SJCRH30 (cell line): ENCODE measurements around the gene STK11IP. TPM values are rescaled to one million over a fixed set of nuclear protein-coding genes. Genes with fewer than 3 reads are reported as not detected.
A peak's percentile ranks its signal among the peaks of the same experiment; 100 is the strongest.

Experiments used
- DNase-seq, 2 experiments: peaks; one replicate each; pipeline ENCODE4 v3.0.0-alpha.2; 2015 to 2020
- H3K27ac ChIP-seq: fragments of 250-450 bp; sonication (Bioruptor Pico); 2 replicates; pipeline ENCODE4 v1.5.1; 2020; ENCODE audit warnings: mild to moderate bottlenecking, moderate library complexity
- H3K27me3 ChIP-seq: fragments of 250-450 bp; sonication (Bioruptor Pico); 2 replicates; pipeline ENCODE4 v1.5.1; 2020; ENCODE audit warnings: mild to moderate bottlenecking, moderate library complexity
- H3K36me3 ChIP-seq: fragments of 250-450 bp; sonication (Bioruptor Pico); 2 replicates; pipeline ENCODE4 v1.5.1; 2020; ENCODE audit warnings: mild to moderate bottlenecking, moderate library complexity
- H3K4me1 ChIP-seq: fragments of 250-450 bp; sonication (Bioruptor Pico); 2 replicates; pipeline ENCODE4 v1.5.1; 2020; ENCODE audit warnings: mild to moderate bottlenecking, moderate library complexity
- H3K4me3 ChIP-seq: fragments of 250-450 bp; sonication (Bioruptor Pico); 2 replicates; pipeline ENCODE4 v1.5.1; 2020; ENCODE audit warnings: mild to moderate bottlenecking, moderate library complexity
- H3K9me3 ChIP-seq: fragments of 250-450 bp; sonication (Bioruptor Pico); replicated peaks from 2 replicates; pipeline ENCODE4 v1.5.1; 2020; ENCODE audit warnings: mild to moderate bottlenecking, moderate library complexity
- total RNA-seq: library from RNA; depleted of rRNA; stranded (reverse); fragments of >200 nt; shearing (Covaris generic); gene quantifications from 2 replicates; pipeline ENCODE4 v1.2.3, GENCODE V29; 2014

STK11IP gene
- total RNA-seq, 1 experiment from 2014 or later = 20.2 TPM

DNA sequence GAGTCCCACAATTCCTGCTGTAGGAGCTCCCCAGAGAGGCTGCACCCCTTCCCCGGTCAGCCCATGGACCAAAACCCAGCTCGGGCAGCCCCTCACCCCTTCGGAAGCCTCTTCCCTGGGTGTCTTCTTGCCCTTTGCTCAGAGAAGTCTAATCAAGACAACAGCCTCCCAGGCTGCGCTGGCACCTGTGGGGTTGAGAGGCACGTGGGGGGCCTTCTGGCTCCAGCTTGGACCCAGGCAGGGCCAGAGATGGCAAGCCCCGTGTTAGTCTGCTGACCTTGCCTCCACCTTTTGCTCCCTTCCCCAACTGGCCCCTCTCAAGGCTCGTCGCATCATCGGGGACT is 40.2 kb downstream of the STK11IP start:
- Histone ChIP-seq H3K27ac (no peak overlapping the region), H3K27me3 (no peaks in the 10 kb centered on the region), H3K9me3 (no peaks in the 10 kb centered on the region), H3K4me1 (no peaks in the 10 kb centered on the region; the same call in 1 of the 2 replicates), H3K4me3 (no peak overlapping the region), H3K36me3 (no peaks in the 10 kb centered on the region)
- no peak for DNase-seq

DNA sequence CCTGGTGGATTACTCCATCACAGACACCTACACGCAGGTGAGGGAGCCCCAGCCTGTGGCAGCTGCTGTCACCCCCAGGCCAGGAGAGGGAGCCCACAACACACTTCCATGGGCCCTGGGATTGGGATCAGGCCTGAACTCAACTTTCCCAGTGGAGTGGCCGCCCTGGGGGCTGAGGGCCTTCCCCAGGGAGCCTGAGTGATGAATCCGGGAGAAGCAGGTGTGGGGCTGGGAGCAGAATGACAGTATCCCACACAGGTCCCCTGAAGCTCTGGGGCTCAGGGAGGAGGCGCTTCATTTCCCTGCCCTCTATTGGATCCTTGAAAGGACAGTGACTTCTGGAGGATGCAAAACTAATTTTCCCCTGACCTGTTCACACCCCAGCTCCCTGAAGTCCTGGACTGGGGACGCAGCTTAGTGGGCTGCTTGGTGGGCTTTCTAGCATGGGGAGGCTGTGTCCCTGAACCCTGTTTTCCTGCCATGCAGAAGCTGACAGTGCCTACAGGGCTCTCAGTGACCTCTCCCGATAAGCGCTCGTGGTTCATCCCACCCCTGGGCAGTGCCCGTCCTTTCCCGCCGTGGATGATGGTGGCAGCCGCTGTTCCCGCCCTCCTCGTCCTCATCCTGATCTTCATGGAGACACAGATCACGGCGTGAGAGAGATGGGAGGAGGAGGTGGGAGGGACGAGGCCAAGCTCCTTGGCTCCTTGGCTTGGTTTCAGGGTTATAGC is 40.7 kb downstream of the STK11IP start:
- H3K4me3 ChIP-seq = no peak overlapping the region
- H3K9me3 ChIP-seq = no peaks in the 10 kb centered on the region
- H3K4me1 ChIP-seq = no peaks in the 10 kb centered on the region; the same call in 1 of the 2 replicates
- H3K27ac ChIP-seq = no peak overlapping the region
- H3K27me3 ChIP-seq = no peaks in the 10 kb centered on the region
- DNase-seq = peak in 1 of 2 experiments; percentile 24
- no peaks in the 10 kb centered on the region for H3K36me3 ChIP-seq

DNA sequence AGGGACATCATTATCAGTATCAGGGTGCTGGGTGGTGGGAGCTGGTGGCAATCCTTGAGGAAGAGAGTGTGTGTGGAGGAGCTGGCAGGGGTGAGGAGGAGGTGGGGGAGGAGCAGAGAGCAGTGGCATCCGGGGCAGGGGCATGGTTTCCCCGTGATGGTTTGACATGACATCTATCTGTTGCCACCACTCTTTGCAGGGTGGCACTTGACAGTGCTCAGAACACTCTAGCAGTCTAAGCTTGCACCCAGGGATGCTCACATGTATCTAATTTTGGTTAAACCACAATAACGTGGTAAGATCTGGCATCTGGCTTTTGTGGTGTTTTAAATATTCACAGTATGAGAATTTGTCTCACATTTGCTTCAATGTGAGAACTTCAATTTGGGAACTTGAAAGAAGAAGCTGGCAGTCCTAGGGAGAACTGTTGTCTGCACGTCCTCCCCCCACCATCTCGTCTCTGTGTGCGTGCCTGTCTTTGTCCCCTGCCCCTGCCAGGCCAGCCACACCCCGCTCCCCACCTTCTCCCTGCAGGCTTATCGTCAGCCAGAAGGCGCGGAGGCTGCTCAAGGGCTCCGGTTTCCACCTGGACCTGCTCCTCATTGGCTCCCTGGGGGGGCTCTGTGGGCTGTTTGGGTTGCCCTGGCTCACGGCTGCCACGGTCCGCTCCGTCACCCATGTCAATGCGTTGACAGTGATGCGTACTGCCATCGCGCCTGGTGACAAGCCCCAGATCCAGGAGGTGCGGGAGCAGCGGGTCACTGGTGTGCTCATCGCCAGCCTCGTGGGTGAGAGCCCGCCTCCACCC is 41.5 kb downstream of the STK11IP start:
- no peak overlapping the region for H3K4me3 ChIP-seq
- no peaks in the 10 kb centered on the region for H3K36me3 ChIP-seq
- DNase-seq = no peak
- no peaks in the 10 kb centered on the region for H3K27me3 ChIP-seq
- no peaks in the 10 kb centered on the region; the same call in 1 of the 2 replicates for H3K4me1 ChIP-seq
- no peaks in the 10 kb centered on the region for H3K9me3 ChIP-seq
- no peak overlapping the region for H3K27ac ChIP-seq

DNA sequence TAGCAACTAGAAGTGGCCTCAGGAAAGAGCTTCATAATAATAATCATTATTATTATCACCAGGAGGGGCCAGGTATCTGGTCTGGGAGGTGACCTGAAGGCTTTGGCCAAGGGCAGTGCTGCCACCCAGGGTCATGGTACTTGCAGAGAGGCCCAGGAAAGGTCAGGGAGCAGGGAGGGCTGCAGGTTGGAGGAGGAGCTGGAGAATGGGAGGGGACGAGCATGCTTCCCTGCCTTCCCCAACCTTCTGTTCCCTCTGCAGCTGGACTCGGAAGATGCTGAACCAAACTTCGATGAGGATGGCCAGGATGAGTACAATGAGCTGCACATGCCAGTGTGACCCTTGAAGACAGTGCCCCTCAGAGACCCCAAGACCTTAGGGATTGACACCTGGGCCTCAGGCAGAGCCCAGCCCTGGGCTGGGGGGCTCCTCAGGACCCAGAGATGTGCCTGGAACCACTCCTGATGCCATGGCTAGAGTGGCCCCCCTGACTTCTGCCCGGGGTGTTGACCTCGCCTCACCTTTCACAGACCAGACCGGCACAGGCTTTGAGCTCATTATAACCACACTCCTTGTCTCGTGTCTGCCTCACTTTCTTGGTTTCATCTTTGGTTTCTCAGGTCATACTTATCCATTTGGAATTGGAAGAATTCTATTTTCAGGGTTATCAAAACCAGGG is 43.9 kb downstream of the STK11IP start:
- H3K4me1 ChIP-seq = peaks cover 10% of the 10 kb centered on the region
- no peak overlapping the region for H3K4me3 ChIP-seq
- H3K9me3 ChIP-seq = no peaks in the 10 kb centered on the region
- H3K36me3 ChIP-seq = no peaks in the 10 kb centered on the region
- H3K27ac ChIP-seq = no peak overlapping the region
- H3K27me3 ChIP-seq = no peaks in the 10 kb centered on the region
- DNase-seq = no peak

DNA sequence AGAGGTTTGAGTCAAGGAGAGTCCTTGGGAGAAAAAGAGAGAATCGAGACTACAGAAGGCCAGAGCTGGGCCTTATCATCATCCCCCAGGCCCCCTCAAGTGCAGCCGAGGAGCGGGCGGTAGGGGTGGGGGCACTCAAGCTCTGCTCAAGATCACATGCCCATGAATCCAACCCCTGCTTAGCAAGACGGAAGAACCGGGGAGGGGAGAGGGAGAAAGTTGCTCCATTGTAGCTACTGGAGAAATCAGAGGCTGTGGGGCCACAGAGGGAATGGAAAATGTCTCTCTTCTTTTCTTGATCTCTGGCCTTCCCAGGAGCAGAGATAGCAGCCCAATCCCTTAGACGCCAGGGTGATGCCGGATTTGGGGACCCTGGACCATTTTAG is 44.4 kb downstream of the STK11IP start:
- Histone ChIP-seq H3K27me3 (no peaks in the 10 kb centered on the region), H3K4me1 (peaks cover 10% of the 10 kb centered on the region), H3K36me3 (no peaks in the 10 kb centered on the region), H3K4me3 (no peak overlapping the region), H3K27ac (no peak overlapping the region), H3K9me3 (no peaks in the 10 kb centered on the region)
- DNase-seq = peak in 1 of 2 experiments; percentile 25

DNA sequence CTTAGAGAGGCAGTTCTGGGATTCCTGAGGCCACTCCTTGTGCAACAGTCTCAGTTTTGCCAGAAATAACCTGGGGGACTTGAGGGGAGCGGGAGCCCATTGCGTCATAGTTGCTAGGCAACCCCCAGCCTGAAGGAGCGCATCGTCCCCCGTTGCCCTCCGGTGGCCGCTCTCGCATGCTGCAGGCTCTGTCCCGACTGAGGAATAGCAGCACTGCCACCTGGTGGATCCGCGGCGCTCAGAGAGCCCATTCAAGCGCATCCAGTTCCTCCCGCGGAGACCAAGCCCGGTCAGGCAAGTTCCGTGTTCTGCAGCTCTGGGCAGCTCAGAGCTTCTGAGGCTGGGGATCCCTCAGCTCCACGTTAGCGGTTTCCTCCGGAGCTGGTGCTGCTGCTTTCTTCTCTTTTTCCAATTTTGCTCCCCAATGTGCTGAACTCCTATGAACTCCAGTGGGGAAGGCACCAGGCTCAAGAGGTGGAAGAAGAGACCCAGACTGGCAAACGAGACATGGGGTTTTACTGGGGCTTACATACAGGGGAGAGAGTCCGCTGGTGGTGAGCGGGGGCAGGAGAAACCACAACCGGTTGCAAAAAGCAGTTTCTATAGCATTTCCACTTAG is 44.9 kb downstream of the STK11IP start:
- Histone ChIP-seq H3K4me3 (no peak overlapping the region), H3K9me3 (no peaks in the 10 kb centered on the region), H3K27me3 (no peaks in the 10 kb centered on the region), H3K4me1 (peaks cover 10% of the 10 kb centered on the region), H3K36me3 (no peaks in the 10 kb centered on the region), H3K27ac (no peak overlapping the region)
- peak; percentile 93 to 95 for DNase-seq

DNA sequence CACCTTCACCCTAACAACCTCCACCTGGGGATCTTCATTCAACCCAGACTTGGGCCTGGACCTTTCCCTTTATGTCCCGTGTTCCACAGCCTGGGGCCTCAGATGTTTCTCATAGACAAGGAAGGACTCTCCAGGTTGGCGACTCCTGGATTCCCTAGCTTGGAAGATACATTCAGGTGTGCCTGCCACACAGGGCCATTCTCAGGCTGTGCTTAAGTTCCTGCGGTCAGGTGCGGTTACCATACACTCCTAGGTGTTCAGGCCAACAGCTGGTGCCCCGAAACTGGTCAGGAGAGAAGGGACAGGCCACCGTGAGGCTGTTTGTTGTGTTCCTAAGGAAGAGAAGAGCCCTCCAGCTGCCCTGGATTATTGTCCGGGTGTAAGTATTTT is 45.4 kb downstream of the STK11IP start:
- Histone ChIP-seq H3K9me3 (no peaks in the 10 kb centered on the region), H3K4me1 (peaks cover 10% of the 10 kb centered on the region), H3K27me3 (no peaks in the 10 kb centered on the region), H3K36me3 (no peaks in the 10 kb centered on the region), H3K4me3 (no peak overlapping the region), H3K27ac (no peak overlapping the region)
- no peak for DNase-seq

DNA sequence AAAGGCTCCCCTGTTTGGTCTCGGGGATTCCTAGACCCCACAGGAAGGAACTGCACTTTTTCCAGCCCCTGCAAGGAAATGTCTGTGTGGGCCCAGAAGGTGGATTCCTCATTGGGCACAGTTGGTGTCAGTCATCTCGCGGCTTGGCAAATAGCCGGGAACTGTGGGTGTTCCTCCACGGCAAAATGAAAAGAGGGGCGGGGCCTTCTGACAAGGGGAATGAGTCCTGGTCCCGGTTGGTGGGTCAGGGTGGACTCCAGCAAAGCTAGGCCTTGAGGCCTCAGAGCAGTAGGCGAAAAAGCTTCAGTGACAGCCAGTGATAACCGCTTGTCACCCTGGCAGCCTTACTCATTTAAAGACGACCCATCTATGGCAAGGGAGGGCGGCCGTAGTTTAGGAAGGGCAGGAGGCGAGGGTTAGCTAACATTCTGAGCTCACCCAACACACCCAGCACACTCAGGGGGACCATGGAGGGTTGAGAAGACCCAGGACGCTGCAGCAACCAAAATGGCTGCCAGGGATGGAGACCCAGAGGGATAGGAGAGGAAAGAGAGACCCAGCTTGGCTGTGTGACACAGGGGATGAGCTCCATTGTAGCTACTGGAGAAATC is 46.2 kb downstream of the STK11IP start:
- Histone ChIP-seq H3K27ac (no peak overlapping the region), H3K4me1 (peaks cover 10% of the 10 kb centered on the region), H3K9me3 (no peaks in the 10 kb centered on the region), H3K27me3 (no peaks in the 10 kb centered on the region), H3K4me3 (no peak overlapping the region), H3K36me3 (no peaks in the 10 kb centered on the region)
- no peak for DNase-seq

DNA sequence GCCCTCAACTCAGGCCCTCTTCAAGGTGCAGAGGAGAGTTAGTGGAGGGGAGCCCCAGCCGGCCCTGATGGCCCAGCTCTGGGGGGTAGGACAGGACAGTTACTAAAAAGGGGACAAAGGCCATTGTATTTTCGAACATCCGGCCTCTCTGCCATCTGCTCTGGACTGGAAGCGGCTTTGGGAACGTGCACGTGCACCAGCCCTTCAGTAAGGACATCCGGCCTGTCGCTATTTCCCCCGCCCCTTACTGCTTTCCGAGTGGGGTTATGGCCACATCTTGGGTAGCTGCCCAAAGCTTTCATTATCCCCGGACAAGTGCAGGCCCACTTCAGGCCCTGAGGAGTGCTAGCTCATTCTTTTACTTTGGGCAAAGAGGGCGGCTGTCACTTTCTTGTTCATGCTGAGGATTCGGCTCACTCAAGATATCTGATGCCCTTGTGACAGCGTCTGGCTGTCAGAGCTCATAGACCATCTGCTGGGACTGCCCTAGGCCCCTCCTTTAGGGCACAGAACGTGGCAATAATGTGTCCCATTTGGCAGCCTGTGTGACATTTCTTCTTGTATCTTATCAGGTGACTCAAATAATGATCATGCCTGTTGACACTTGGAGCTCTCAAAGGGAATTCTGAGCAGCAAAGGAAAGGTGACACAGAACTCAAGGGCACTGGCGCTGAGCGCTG is 47.3 kb downstream of the STK11IP start:
- H3K9me3 ChIP-seq = no peaks in the 10 kb centered on the region
- H3K36me3 ChIP-seq = no peaks in the 10 kb centered on the region
- no peak overlapping the region for H3K27ac ChIP-seq
- peak; percentile 45 to 58 for DNase-seq
- H3K4me3 ChIP-seq = no peak overlapping the region
- no peaks in the 10 kb centered on the region; the same call in 1 of the 2 replicates for H3K27me3 ChIP-seq
- H3K4me1 ChIP-seq = peaks cover 10% of the 10 kb centered on the region

DNA sequence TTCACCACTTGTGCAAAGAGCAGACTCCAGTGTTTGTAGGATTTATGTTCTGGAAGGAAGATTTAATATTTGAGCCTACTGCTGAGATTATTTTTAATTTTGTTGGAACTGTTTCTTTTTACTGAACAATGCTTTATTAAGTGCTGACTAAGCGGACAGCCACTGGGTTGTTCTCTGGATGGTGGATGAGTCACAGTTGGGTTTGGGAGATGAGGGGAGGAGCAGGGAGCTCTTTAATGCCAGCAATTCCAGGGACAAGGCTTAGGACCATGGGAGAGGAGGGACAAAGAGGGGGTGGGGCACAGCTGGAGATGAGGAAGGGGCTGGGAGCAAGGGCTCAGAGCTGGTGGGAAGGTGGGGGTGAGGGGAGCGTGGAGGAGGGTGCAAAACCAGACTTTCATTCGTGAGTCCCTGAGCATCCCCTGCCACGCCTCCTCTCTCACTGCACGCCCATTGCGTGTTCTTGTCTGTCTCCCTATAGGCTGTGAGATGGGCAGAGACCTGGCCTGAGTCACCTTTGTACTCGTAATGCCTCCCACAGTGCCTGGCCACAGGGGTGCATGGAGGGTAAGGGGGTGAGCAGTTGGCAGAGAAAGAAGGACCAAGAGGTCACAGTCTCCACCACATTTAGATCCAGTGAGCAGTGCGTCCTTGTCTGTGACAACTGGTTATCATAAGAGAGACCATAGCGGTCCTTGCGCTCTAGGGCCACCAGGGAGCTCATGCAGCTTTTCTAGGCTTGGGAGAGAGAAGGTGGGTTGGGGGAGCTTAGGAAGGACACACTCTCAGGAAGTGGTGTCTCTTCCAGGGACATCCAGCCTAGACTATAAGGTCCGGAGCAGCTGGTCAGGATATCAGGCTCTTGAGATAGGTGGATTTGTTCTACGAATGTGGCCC is 48.2 kb downstream of the STK11IP start:
- DNase-seq = peak in 1 of 2 experiments; percentile 32
- peaks cover 10% of the 10 kb centered on the region for H3K4me1 ChIP-seq
- no peak overlapping the region for H3K4me3 ChIP-seq
- no peak overlapping the region for H3K27ac ChIP-seq
- no peaks in the 10 kb centered on the region for H3K9me3 ChIP-seq
- H3K27me3 ChIP-seq = no peaks in the 10 kb centered on the region; the same call in 1 of the 2 replicates
- no peaks in the 10 kb centered on the region for H3K36me3 ChIP-seq

DNA sequence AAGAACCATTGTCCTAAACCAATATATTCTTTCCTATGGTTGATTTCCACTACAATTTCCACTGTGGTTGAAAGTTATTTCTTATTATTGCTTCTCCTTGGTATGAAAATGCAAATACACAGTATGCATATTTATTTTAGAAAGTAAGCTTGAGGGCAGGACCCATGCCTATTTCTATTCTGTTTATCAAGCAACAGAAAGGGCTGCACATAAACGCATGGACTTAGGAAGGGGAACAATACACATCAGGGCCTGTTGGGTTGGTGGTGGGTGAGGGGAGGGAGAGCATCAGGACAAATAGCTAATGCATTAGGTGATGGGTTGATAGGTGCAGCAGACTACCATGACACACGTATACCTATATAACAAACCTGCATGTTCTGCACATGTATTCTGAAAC is 50.5 kb downstream of the STK11IP start:
- H3K27me3 ChIP-seq = no peaks in the 10 kb centered on the region; the same call in 1 of the 2 replicates
- no peak for DNase-seq
- no peak overlapping the region for H3K27ac ChIP-seq
- H3K4me1 ChIP-seq = peaks cover 10% of the 10 kb centered on the region
- H3K36me3 ChIP-seq = no peaks in the 10 kb centered on the region
- no peaks in the 10 kb centered on the region for H3K9me3 ChIP-seq
- H3K4me3 ChIP-seq = no peak overlapping the region

DNA sequence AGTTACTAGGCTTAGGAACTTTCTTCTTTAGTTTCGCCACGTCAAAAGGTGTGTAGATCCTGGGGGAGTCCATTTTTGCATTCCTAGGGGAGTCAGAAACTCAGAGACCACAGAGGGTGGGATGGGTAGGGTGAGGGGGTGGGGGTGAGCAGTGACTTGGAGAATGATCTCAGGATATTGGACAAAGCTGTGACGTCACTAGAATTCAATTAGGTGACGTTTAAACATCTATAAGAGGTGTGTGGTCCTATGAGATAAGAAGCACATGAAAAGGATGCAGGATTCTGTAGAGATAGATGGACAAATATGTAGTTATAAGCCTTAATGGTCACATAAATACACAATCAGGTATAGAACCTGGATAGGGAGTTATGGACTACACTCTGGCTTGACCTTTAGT is 51.3 kb downstream of the STK11IP start:
- Histone ChIP-seq H3K36me3 (no peaks in the 10 kb centered on the region), H3K27me3 (no peaks in the 10 kb centered on the region; the same call in 1 of the 2 replicates)
- no peak for DNase-seq

More for the DNA sequence above, 51.3 kb downstream of the STK11IP start:
- no peak overlapping the region for H3K27ac ChIP-seq
- peaks cover 10% of the 10 kb centered on the region for H3K4me1 ChIP-seq
- no peaks in the 10 kb centered on the region for H3K9me3 ChIP-seq
- H3K4me3 ChIP-seq = no peak overlapping the region
